DOHH2 (cell line): ENCODE results near the gene PIM3.

Source experiments
- CTCF ChIP-seq: fragments of 200-600 bp; sonication (generic); IDR thresholded peaks from one replicate; pipeline ENCODE4 v1.5.1; 2014; ENCODE audit warnings: antibody characterized with exemption, mild to moderate bottlenecking, low read depth, low read length; ENCODE audit not compliant: poor library complexity, severe bottlenecking
- EZH2phosphoT487 ChIP-seq: fragments of 200-600 bp; sonication (generic); IDR thresholded peaks from 2 replicates; pipeline ENCODE4 v1.6.1; 2017; ENCODE audit warnings: borderline replicate concordance, mild to moderate bottlenecking, antibody characterized with exemption, low read length, moderate library complexity, mixed read lengths

GRCh38 chr22:49970528-49971231, 10.1 kb downstream of the PIM3 start:
- no peak for TF ChIP-seq CTCF
- no peak for TF ChIP-seq EZH2phosphoT487
